ENCODE measurements around the gene AADACL2.
"Not testable (repeated sequence)": the region's sequence is repeated elsewhere in the genome, so short reads cannot be mapped to it uniquely, and the experiment has no call there.

AADACL2 gene

DNA sequence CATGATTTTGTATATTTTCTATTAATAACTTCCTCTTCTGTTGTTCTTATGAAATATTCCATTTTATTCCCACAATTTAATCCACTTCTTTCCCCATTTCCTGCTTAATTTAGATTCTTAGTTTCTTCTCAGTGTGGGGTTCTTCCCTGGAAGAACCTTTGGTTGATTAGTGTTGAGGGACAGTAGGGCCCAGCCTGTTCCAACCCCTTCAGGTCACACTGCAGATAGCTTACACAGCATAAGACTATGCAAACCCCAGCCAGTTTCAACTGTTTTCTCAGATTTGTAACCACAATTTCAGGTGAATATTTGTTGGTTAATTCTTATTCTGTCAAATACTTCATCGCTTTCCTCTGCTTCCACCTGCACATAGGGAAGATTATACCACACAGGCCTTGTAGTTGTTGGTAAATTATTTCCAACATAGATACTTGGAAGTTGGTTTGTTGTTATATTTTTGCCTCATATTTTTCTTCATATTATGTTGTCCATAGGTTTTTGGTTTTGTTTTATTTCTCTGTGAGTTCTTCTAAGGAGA is 34.7 kb downstream of the AADACL2 start:
- DNase-seq: no peak

DNA sequence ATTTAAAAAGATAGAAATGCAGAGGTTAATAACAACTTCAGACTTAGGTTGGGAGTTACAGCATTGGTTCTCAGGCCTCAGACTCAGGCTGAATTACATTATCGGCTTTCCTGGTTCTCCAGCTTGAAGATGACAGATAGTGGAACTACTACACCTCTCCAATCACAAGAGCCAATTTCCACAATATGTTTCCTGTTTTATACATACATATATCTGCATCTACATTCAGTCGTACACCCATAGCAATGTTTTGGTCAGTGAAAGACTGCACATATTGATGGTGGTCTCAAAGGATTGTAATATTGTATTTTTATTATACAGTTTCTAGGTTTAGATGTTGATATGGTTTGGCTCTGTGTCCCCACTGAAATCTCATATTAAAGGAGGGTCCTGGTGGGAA is 35.4 kb downstream of the AADACL2 start:
- no peak for DNase-seq

DNA sequence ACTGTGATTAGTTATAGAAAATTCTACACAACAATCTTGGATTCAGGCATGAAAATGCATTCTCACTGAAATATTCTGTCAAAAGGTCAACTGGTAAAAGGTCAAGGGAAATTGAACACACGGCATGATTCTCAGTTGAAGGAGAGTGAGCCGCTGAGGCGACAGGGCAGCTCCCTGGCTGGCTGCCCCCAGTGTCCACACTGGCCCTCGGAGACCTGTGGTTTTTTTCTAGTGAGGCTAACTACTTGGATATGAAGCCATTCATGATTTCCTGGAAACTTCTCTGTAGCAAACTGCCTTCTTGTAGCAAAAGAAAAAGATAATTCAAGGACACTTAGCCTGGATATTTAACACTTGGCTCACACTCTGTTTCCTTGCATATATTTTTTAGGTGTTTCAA is 37.2 kb downstream of the AADACL2 start:
- no peak for DNase-seq

DNA sequence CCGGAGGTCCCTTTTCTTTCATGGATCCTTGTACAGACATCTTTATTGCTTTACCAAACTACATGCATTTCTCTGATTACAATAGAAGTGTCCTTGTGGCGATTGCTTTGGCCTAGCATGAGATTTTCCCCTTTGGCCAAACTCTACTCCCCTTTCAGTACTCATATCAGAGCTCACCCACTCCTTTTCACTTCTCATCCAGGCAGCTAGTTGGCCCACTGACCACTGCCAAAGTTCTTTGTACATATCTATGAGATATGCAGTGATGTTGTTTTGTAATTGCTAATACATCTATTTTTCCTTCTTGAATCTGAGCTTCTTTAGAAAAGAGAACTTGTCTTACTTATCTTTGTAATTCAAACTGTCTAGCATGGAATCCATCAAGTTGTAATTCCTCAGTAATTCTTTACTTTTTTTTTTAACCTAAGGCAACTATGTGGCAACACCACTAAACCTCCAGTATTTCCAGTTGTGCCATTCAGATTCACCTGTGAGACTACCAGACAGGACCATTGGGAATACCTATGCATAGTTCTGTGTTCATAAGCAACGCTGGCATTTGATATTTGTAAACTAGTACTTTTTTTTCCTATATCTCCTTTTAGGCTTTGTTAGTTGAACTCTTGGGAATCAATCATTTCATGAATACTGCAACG is 39.2 kb downstream of the AADACL2 start:
- DNase-seq: no peak

DNA sequence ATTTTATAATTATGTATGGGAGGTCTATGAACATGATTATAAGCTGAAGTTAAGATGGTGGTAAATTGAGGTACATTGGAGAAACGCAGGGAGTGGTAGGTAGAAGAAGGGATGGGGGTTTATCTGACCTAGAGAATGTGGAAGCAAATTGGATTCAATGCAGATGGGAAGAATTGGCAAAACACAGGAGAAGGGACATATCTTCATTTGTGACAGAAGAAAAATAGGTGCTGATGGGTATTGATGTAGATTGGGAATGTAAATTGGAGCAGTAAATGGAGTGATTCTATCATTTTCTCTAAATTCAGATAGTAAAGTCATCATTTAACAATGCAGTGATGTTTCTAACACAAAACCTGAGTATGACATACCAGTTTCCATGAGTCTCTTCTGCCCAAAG is 40.5 kb downstream of the AADACL2 start:
- DNase-seq: no peak

DNA sequence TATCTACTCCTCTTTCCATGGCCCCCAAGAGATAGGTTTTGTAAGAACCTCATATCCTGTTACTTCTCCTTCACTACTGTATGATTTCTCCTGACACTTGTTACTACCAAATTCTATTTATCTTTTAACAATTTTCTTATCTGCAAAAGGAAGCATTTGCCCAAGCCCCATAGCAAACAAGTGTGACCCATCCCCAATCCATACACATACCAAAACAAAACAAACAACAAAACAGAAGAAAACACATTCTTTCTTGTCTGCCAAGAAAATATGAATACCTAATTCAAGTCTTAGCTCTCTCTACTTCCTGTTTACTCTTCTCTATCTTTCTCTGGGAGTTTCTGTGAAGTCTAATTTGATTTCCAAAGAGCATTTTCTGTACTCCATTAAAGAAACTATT is 41.2 kb downstream of the AADACL2 start:
- no peak for DNase-seq

DNA sequence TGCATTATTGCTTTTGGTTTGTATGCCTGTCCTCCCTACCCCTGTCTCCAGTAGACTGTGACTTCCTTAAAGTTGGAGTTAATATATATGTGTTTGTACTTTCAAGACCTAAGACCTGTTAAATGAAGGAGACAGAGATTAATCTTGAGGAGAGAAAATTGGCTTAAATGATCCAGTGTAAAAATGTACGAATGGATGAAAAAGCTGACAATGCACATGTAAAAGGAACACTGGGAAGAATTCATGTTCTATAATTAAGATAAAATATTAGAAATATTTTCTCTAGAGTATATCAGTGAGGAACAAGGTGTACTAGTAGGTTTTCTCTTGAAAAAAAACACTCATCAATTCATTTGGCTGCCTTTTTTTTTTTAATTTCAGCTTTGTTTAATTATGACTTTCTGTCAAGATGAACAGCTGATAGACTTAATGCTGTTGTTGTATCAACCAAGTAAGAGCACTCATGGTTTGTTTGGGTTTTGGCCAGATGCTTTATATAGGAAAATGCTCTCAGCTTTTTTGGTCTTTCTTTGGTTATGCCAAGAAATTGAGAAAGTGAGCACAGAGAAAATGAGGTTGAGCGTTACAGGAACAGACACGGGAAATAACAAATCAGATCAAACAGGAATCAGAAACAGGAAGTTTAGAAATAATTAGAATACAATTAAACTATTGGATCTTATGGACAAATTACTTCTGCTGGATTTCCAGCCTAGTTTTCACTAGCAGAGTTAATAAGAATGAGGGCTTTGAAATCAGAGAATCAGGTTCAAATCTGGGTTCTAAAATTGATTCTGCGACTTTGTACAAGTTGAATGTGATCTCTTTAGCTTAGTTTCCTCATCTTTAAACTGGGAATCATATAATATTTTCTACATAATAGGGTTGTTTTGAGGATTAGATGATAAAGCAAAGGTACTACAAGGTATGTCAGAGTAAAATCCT is 41.9 kb downstream of the AADACL2 start:
- DNase-seq: peak; percentile 38

DNA sequence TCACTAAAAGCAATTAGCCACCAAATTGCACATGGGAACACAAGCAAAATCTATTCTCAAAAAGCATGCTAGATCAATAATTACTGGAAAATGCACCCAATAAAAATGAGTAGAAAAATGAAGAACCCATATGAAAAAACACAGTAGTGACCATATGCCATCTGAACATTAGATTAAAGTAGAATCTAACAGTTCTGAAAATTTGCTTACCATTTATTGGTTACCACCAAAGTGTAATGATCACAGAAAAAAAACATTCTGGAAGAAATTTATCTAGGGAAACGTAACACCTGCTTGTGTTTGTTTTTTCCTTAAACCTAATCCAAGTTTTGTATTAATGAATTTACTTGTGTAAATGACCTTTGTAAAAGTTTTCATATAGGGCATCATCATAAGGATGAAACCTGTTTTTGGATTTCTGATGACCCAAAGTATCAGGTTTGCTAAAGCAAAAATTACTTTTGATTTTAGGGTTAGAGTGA is 42.6 kb downstream of the AADACL2 start:
- no peak for DNase-seq

DNA sequence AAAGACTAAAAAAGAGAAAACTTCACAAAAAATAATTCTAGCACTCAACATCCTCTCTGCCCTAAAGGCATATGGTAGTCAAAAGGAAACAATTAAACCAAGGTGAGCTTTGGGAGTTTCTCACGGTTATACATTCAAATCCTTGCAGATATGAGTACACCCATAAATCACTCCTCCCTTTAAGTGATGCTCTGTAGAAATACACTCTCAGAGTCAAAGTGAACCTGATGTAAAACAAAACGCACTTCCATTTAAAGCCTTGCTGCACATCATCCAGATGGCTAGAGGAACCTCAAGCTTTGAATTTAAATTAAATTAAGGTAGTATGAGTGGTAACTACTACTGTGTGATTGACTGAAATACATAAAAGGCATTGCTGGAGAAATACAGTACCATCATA is 44.2 kb downstream of the AADACL2 start:
- peak; percentile 93 for DNase-seq

DNA sequence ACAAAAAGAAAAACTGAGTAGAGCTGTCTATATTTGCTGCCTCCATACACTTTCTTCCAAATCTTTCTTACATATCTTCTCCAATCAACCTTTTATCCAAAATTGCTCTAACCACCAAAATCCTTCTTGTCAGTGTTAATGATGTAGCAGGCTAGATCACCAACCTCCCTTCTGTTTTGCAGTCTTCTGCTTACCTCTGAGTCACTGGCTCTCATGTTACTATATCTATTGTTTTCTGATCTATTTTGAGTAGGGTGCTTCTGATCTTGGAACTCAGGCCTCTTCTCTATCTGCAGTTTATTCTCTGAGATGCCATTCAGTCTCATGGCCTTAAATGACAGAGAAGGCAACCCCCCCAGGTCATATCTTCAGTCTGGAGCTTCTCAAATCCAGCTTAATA is 53.9 kb downstream of the AADACL2 start:
- peak; percentile 65 for DNase-seq

DNA sequence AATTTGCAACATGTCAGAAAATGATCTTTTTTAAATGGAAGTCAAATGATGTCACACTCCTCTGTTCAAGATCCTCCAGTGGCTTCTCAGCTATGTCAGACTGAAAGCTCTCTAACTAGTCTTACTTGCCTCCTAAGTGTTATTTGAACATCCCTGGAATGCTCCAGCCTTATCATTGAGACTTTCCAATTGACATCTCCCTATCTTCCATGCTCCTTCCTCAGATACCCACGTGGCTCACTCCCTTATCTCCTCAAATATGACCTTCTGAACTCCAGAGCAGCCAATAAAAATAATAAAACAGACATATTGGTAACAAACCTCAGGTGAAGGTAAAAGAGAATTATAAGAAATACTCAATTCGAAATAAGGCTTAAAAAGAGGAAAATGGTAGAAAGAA is 54.7 kb downstream of the AADACL2 start:
- no peak for DNase-seq

DNA sequence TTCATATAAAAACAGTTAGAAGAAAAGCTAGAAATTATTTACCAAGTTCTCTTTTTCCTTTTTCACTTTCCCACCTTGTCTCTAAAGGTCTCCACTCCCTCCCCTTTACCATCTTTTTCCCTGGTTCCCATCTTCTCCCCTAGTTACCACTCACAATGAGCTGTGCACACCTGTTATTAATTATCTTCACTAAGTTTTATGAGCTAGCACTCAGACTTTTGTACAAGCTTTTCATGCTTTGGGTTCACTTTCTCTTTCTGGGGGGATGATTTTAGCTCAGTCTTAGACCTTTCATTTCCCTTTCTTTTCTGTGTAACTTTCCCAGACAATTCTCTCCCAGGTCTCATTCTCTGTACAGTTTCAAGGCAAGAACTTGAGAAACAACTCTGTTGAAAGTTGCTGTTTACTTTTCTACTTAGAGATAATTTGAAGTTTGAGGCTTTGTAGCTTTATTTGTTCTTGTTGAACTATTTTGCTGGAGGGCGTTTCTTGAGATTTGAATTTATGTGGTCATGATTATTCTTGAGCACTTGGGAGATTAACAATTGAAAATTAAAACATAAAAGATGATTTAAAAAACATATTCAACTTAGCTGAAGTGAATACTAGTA is 56.2 kb downstream of the AADACL2 start:
- no peak for DNase-seq

DNA sequence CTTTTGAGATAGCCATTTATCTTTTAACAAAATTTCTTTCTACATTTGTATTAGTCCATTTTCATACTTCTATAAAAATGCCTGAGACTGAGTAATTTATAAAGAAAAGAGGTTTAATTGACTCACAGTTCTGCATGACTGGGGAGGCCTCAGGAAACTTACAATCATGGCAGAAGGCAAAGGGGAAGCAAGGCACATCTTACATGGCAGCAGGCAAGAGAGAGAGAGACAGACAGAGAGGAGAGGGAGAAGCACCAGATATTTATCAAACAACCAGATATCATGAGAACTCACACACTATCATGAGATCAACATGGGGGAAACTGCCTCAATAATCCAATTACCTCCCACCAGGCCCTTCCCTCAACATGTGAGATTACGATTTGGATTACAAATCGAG is 57.0 kb downstream of the AADACL2 start:
- DNase-seq: not testable (repeated sequence)

DNA sequence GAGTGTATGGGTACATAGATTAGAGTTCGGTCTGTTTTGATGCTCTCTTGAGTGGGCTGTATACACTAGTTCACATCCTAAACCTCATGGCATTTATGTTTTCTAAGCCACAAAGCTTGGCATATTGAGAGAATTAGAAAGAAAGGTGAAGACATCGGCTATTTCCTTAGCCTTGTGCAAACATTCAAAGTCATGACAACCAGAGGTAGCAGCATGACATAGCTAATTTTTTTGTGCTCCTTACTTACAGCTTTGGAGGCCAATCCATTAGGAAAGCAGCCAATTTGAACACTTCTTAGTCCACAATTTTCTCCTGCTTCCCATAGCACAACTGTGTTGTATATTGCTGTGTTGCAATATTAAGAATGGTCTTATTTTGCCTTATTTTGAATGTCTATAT is 58.7 kb downstream of the AADACL2 start:
- no peak for DNase-seq

DNA sequence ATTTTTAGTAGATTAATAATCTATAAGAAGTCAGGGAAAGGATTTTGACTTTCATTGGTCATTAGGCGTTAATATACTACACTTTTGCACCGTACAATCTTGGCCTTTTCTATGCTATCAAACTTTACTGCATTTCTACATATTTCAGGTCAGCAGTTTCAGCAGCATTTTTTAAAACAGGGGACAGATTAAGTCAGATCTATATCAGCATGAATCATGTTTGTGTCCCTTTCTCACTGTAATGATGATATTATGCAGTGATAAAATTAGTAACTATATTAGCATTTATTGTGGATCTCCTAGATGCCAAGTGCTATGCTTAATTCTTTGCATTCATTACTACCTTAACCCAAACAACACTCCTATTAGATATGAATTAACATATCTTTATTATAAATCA is 59.9 kb downstream of the AADACL2 start:
- no peak for DNase-seq

DNA sequence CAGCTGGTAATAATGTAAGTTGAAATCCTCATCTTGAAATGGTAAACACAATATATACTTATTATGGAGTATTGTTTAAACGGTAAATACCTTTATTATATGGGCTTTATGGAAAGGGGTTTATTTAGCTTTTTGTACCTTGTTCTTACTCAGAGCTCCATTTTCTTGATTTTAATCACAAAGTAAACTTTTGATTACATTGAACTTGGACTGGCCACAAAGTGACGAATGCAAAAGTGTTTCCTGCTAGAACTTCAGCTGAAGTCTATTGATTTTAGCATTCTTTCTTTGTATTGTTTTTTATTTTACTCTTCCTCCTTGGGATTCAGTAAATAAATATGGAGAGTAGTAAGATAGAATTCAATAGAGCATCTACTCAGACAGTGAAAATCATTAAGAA is 60.4 kb downstream of the AADACL2 start:
- no peak for DNase-seq

DNA sequence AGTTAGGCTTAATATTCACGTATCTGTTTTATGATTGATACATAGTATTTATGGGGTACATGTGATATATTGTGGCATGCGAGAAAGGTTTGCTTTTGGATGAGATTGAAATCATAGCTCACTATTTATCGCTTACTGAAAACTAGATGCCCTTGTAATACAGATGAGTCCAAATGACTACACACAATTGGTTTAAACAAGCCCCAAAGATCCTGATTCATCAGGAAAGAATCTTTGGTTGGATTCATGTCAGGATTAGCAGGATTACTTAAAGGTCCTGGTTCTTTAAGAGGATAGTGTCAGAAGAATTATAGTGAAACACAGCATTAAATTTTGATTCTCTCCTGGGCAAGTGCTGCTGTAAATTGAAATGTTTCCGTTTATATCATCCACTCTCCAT is 61.5 kb downstream of the AADACL2 start:
- DNase-seq: no peak

DNA sequence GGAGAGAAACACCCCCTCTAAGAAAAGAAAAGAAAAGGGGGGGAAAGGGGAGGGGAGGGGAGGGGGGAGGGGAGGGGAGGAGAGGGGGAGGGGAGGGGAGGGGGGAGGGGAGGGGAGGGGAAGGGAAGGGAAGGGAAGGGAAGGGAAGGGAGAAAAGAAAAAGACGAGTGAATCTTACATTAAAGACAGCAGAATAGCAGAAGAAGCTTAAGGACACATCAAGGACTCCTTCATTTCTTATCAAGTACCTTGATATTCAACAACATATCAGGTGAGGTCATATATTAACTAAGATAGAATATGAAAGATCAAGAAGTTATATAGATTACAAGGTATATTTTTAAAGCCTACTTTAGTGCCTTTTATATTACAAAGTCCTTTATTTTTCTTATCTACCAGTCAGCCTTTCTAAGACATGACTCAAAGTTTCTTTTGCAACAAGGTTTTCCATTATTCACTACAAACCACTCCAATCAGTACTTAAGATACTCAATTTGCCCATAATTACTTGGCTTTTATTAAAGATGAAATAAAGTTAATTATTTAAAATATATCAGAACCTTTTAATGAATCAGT is 62.5 kb downstream of the AADACL2 start:
- DNase-seq: no peak

DNA sequence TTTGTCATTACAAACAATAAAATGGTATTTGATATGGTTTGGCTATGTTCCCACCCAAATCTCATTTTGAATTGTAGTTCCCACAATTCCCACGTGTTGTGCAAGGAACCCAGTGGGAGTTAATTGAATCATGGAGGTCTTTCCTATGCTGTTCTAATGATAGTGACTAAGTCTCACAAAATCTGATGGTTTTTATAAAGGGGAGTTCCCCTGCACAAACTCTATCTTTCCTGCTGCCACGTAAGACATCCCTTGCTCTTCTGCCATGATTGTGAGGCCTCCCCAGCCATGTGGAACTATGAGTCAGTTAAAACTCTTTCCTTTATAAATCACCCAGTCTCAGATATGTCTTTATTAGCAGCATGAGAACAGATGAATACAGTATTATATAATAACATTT is 64.7 kb downstream of the AADACL2 start:
- DNase-seq: no peak

DNA sequence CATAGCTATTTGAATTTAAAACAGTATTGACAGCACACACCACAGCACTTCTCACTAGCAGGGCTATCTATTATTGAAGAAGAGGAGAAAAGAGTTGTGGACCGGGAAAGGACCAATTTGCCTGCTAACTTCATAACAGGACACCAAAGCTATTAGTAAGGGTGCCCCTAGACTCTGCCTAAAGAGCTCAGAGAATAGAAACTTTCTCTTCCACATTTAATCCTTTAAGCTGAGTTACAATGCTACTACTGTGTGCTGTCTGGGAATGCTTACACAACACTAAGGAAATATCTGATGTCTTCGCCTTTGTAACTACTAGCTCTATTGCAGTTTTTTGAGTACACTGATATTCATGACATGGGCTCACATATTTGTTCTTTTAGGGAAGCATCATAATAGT is 66.7 kb downstream of the AADACL2 start:
- DNase-seq: no peak

DNA sequence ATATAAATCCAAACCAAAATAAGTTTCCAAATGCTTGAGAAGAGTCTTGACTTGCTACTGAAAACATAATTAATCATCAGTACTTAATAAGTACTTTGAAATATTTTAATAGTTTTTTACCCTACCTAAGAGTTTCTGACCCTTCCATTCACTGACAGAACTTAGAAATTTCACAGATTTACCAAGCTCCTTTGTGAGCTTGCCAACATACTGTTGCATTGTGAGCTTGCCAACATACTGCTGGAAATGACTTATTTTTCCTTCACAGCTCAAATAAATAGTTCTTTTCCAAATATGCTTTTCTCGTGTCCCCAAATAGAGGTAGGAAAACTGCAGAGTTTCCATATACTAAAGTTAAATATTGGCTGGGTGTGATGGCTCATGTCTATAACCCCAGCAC is 70.5 kb downstream of the AADACL2 start:
- no peak for DNase-seq

DNA sequence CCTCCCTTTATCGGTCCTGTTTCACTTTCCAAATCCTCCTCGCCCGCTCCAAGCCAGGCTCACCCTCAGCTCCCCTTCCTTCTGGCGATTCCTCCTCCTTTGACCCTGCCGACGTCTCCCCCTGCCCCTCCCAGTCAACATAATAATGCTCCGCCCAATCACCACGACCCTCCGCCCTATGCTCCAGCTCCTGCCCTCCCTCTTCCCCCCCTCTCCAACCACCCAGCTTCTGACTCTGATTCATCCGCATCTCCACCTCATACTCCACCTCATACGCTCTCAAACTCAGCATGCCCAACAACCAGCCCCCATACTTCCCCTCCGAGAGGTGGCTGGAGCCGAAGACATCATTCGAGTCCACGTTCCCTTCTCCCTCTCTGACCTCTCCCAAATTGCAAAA is 73.1 kb downstream of the AADACL2 start:
- DNase-seq: no peak
